CD8-positive, alpha-beta memory T cell (primary cell): ENCODE measurements around the gene ABHD14A. TPM values are rescaled to one million over a fixed set of nuclear protein-coding genes. Genes with fewer than 3 reads are reported as not detected.

Source experiments
- CTCF ChIA-PET: fragments of 350-600 bp; sonication (Branson Sonifier 250); formaldehyde crosslinking; loops from one replicate; lab custom pipeline; 2021; ENCODE audit warnings: antibody characterized with exemption; lab: Charles Lee
- POLR2A ChIA-PET: fragments of 350-600 bp; sonication (Branson Sonifier 250); formaldehyde crosslinking; loops from one replicate; lab custom pipeline; 2021; ENCODE audit warnings: antibody characterized with exemption; lab: Charles Lee
- DNase-seq, 5 donors: peaks; one replicate each; pipeline versions ENCODE4 v3.0.0 to v3.0.0-alpha.2; 2020 to 2022; ENCODE audit warnings: mixed read lengths in 1 of 5
- H3K27ac ChIP-seq: one replicate; pipeline ENCODE4 v1.7.0; 2013; ENCODE audit warnings: low read depth, mild to moderate bottlenecking, low read length, moderate library complexity
- H3K27me3 ChIP-seq: 2 replicates; pipeline ENCODE4 v1.7.0; 2013; ENCODE audit warnings: low read length, mild to moderate bottlenecking; ENCODE audit not compliant: insufficient read depth, poor library complexity, severe bottlenecking
- H3K36me3 ChIP-seq: 2 replicates; pipeline ENCODE4 v1.7.0; 2013; ENCODE audit warnings: mild to moderate bottlenecking, low read length, moderate library complexity; ENCODE audit not compliant: insufficient read depth
- H3K4me1 ChIP-seq: 2 replicates; pipeline ENCODE4 v1.7.0; 2013; ENCODE audit warnings: mild to moderate bottlenecking, low read length, moderate library complexity; ENCODE audit not compliant: insufficient read depth
- H3K4me3 ChIP-seq: 2 replicates; pipeline ENCODE4 v1.7.0; 2013; ENCODE audit warnings: mild to moderate bottlenecking, low read length
- H3K9me3 ChIP-seq: 2 replicates; pipeline ENCODE4 v1.7.0; 2013; ENCODE audit warnings: mild to moderate bottlenecking, low read length
- H3K27ac Mint-ChIP-seq, 8 donors: one replicate each; pipeline ENCODE4 v1.8.0; 2020 to 2021; ENCODE audit warnings: mixed read lengths in 8 of 8, mild to moderate bottlenecking in 6 of 8, inconsistent platforms in 3 of 8, moderate library complexity in 3 of 8
- H3K27me3 Mint-ChIP-seq, 2 donors: one replicate each; pipeline ENCODE4 v1.8.0; 2020 to 2021; ENCODE audit warnings: mixed read lengths in 2 of 2, mild to moderate bottlenecking in 1 of 2, moderate library complexity in 1 of 2
- H3K36me3 Mint-ChIP-seq, 3 donors: one replicate each; pipeline ENCODE4 v1.8.0; 2020 to 2021; ENCODE audit warnings: mixed read lengths in 3 of 3, inconsistent platforms in 1 of 3, mild to moderate bottlenecking in 1 of 3
- H3K4me1 Mint-ChIP-seq, 3 donors: one replicate each; pipeline ENCODE4 v1.8.0; 2020 to 2021; ENCODE audit warnings: mixed read lengths in 3 of 3, inconsistent platforms in 1 of 3, mild to moderate bottlenecking in 1 of 3
- H3K4me3 Mint-ChIP-seq, 7 donors: one replicate each; pipeline ENCODE4 v1.8.0; 2020 to 2021; ENCODE audit warnings: mixed read lengths in 7 of 7, mild to moderate bottlenecking in 6 of 7, moderate library complexity in 4 of 7, inconsistent platforms in 2 of 7
- H3K9me3 Mint-ChIP-seq, 5 donors: one replicate each; pipeline ENCODE4 v1.8.0; 2020 to 2022; ENCODE audit warnings: mixed read lengths in 5 of 5, mild to moderate bottlenecking in 3 of 5, moderate library complexity in 2 of 5, inconsistent platforms in 1 of 5
- polyA plus RNA-seq: library from polyadenylated mRNA; unstranded; fragments of 300-500 nt; fragmentation: Illumina TruSeq; gene quantifications from one replicate; pipeline ENCODE4 v1.2.3, GENCODE V29; 2021
- total RNA-seq, 2 experiments: library from RNA; stranded (reverse); gene quantifications; one replicate each; pipeline ENCODE4 v1.2.3, GENCODE V29; 2021

Gene ABHD14A
- total and polyA plus RNA-seq, 3 experiments from 2014 or later: 14.4 to 117 (median 16.0) TPM

- POLR2A ChIA-PET: no interaction called here
- H3K4me3 ChIP-seq: no peak overlapping the region
- peaks cover 23% of the 10 kb centered on the region for H3K36me3 ChIP-seq
These were observed 42.1 kb upstream of the ABHD14A start for GRCh38 chr3:51932471-51933370.

GRCh38 chr3:51933471-51934138, 41.3 kb upstream of the ABHD14A start:
- Mint-ChIP-seq H3K27me3 (peaks cover 0 to 1% of the 10 kb centered on the region in 2 donors), H3K27ac (peak overlapping the region in 1 of 8 donors; percentile 51), H3K4me1 (peaks cover 2 to 6% (median 6%) of the 10 kb centered on the region in 3 donors), H3K9me3 (no peaks in the 10 kb centered on the region), H3K36me3 (peaks cover 3 to 65% (median 5%) of the 10 kb centered on the region in 3 donors), H3K4me3 (no peak overlapping the region)
- H3K4me1 ChIP-seq: no peaks in the 10 kb centered on the region
- H3K27ac ChIP-seq: no peak overlapping the region
- no peak for DNase-seq
- no peaks in the 10 kb centered on the region for H3K27me3 ChIP-seq
- ChIA-PET POLR2A (no interaction called here), CTCF (interaction anchor here (1.2 kb wide), 1 partner anchor 8 kb away, joined by 7 read pairs; the partner anchor contains the start of gene RRP9)
- H3K36me3 ChIP-seq: peaks cover 32% of the 10 kb centered on the region
- no peak overlapping the region for H3K4me3 ChIP-seq
- H3K9me3 ChIP-seq: no peaks in the 10 kb centered on the region

More at GRCh38 chr3:51932471-51933370, 42.1 kb upstream of the ABHD14A start:
- H3K27me3 ChIP-seq: no peaks in the 10 kb centered on the region
- no peaks in the 10 kb centered on the region for H3K4me1 ChIP-seq
- H3K9me3 ChIP-seq: no peaks in the 10 kb centered on the region
- H3K36me3 Mint-ChIP-seq: peaks cover 3 to 57% (median 5%) of the 10 kb centered on the region in 3 donors
- H3K27ac Mint-ChIP-seq: no peak overlapping the region
- H3K4me3 Mint-ChIP-seq: no peak overlapping the region
- CTCF ChIA-PET: interaction anchor here (1.2 kb wide), 1 partner anchor 9 kb away, joined by 7 read pairs; the partner anchor contains the start of gene RRP9
- no peak for DNase-seq
- H3K4me1 Mint-ChIP-seq: no peaks in the 10 kb centered on the region
- peaks cover 0 to 1% of the 10 kb centered on the region in 2 donors for H3K27me3 Mint-ChIP-seq
- no peaks in the 10 kb centered on the region for H3K9me3 Mint-ChIP-seq
- H3K27ac ChIP-seq: no peak overlapping the region

DNA sequence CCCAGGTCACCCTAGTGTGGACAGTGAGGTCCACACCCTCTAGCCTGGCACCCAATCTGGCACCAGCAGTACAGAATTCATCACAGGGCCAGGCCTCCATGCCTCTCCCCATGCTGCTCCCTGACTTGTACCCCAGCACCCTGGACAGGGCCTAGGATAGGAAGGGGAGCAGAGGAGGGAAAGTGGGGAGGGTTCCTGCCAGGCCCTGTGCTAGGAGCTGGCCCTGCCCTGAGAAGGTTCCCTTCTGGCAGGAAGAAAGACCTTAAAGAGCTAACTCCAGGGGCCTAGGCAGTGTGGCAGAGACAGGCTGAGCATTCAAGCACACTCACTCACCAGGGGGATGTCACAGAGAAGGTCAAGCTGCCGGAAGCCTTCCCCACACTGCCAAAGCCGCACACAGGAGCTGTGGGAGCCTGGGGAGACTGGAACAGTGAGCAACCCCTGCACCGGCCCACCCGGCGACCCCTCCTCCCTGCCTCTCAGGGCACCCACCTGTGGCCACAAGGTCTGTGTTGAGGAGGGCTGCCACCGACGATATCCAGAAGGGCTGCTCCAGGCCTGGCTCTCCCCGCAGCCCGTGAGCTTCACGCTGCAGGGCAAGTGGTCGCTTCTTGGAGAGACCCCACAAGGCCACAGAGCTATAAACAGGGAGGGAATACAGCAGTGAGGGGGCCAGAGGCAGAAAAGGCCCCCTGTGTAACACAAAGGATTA, 40.6 kb upstream of the ABHD14A start:
- Mint-ChIP-seq H3K4me3 (no peak overlapping the region), H3K4me1 (peaks cover 5 to 10% (median 9%) of the 10 kb centered on the region in 3 donors), H3K36me3 (peaks cover 3 to 71% (median 5%) of the 10 kb centered on the region in 3 donors), H3K9me3 (no peaks in the 10 kb centered on the region), H3K27me3 (peaks cover 0 to 1% of the 10 kb centered on the region in 2 donors), H3K27ac (no peak overlapping the region)
- Histone ChIP-seq H3K4me1 (no peaks in the 10 kb centered on the region), H3K36me3 (peaks cover 32% of the 10 kb centered on the region), H3K4me3 (no peak overlapping the region), H3K27ac (no peak overlapping the region), H3K9me3 (no peaks in the 10 kb centered on the region), H3K27me3 (no peaks in the 10 kb centered on the region)
- ChIA-PET CTCF (interaction anchor here (0.7 kb wide), 1 partner anchor 8 kb away, joined by 3 read pairs; the partner anchor contains the start of gene PARP3), POLR2A (no interaction called here)
- DNase-seq: no peak

DNA sequence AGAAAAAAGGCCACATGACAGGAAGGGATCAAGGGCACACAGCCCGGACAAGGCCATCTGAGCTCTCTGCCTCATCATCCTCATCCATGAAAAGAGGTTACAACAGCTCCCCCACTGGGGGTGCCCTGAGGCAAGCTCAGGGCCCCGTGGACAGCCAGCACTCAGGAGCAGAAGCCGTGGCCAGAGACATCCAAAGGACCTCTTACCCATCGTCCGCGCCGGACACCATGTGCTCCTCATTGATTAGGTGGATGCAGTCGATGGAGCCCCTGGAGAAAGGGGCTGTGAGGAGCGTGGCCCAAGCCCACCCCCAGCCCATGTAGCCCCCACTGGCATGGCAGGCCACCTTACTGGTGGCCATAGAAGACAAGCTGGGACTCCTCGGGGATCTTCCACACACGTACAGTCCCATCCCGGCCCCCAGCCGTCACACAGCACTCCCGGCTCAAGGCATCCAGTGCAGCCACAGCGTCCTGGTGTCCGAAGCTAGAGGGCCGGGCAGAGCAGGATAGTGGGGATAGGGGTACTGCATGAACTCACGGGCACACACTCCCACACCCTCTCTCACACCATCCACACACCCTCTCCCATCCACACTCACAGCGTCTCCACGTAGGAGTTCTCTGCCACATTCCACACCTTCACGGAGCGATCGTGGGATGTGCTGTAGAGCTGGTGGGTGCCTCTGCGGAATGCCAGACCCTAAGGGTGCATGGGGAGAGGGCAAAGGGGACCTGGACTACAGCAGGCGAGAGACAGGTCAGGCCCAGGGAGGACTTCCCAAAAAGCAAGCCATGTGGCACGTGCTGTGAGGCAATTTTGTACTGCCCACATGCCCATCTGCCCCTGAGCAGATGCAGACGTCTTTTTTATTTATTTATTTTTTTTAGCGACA, 39.6 kb upstream of the ABHD14A start:
- peaks cover 7 to 18% (median 17%) of the 10 kb centered on the region in 3 donors for H3K4me1 Mint-ChIP-seq
- H3K4me3 Mint-ChIP-seq: no peak overlapping the region
- H3K4me3 ChIP-seq: no peak overlapping the region
- H3K9me3 Mint-ChIP-seq: no peaks in the 10 kb centered on the region
- no peaks in the 10 kb centered on the region for H3K27me3 ChIP-seq
- H3K27ac Mint-ChIP-seq: no peak overlapping the region
- peaks cover 3 to 72% (median 5%) of the 10 kb centered on the region in 3 donors for H3K36me3 Mint-ChIP-seq
- peaks cover 6% of the 10 kb centered on the region for H3K4me1 ChIP-seq
- no peaks in the 10 kb centered on the region for H3K27me3 Mint-ChIP-seq
- DNase-seq: no peak
- H3K9me3 ChIP-seq: no peaks in the 10 kb centered on the region
- ChIA-PET CTCF (interaction anchor here (0.7 kb wide), 1 partner anchor 7 kb away, joined by 3 read pairs; the partner anchor contains the start of gene PARP3), POLR2A (no interaction called here)
- H3K27ac ChIP-seq: no peak overlapping the region
- H3K36me3 ChIP-seq: peaks cover 32% of the 10 kb centered on the region

DNA sequence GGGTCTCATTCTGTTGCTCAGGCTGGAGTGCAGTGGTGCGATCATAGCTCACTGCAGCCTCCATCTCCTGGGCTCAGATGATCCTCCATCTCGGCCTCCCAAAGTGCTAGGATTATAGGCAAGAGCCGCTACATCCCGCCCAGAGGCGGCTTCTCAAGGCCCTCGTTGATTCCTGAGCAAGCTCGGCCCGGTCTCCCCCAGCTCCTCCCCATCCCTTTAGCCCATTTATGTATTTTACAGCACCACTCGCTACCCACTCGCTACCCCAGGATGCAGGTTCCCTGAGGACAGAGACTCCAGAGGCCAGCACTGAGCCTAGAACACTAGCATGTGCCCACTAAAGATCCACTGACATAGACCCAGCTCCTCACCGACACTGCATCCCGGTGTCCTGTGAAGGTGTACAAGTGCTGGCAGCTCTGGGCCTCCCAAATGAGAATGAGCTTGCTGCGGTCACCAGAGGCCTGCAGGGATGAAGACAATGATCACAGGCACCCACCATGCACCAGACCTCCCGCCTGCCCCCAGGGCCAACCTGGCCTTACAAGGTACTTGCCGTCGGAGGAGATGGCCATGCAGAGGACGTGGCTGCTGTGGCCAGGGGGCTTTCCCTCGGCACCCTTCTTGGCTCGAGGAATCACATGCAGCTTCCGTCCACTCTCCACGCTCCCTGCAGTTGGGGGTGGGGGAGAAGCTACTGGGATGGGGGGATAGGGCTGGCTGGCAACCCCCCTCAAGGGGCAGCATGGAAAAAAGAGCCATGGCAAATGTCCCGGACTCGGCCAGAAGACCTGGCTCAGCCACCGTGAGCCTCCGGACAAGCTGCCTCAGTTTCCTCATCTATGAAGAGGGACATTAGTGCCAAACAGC, 38.7 kb upstream of the ABHD14A start:
- DNase-seq: no peak
- no peaks in the 10 kb centered on the region for H3K27me3 ChIP-seq
- POLR2A ChIA-PET: no interaction called here
- H3K36me3 ChIP-seq: peaks cover 32% of the 10 kb centered on the region
- H3K4me3 Mint-ChIP-seq: no peak overlapping the region
- no peaks in the 10 kb centered on the region for H3K27me3 Mint-ChIP-seq
- H3K4me1 ChIP-seq: peaks cover 15% of the 10 kb centered on the region
- H3K27ac ChIP-seq: no peak overlapping the region
- H3K36me3 Mint-ChIP-seq: peaks cover 3 to 76% (median 5%) of the 10 kb centered on the region in 3 donors
- no peaks in the 10 kb centered on the region for H3K9me3 Mint-ChIP-seq
- peaks cover 16 to 26% (median 25%) of the 10 kb centered on the region in 3 donors for H3K4me1 Mint-ChIP-seq
- CTCF ChIA-PET: interaction anchor here (1.3 kb wide), 1 partner anchor 37 kb away, joined by 4 read pairs; the partner anchor contains the start of gene ABHD14B
- no peaks in the 10 kb centered on the region for H3K9me3 ChIP-seq
- no peak overlapping the region for H3K27ac Mint-ChIP-seq
- H3K4me3 ChIP-seq: no peak overlapping the region

DNA sequence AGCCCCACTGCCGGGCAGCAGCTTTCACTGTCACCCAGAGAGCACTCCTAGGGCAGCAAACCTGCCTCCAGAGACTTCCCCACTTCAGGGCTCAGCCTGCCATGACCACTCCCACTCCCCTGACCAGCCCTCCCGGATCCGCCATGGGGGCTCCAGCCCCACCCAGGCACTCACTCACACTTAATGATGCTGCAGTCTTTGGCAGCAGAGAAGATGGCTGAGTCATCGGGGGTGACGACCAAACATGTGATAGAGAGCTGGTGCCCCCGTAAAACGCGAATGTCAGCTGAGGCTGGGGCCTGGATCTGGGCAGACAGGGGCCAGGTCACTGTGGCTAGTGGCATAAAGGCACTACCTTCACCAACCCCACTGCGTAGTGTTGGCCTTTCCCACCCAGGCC, 37.9 kb upstream of the ABHD14A start:
- Histone ChIP-seq H3K36me3 (peaks cover 32% of the 10 kb centered on the region), H3K4me3 (no peak overlapping the region), H3K4me1 (peaks cover 18% of the 10 kb centered on the region), H3K9me3 (no peaks in the 10 kb centered on the region), H3K27ac (no peak overlapping the region), H3K27me3 (no peaks in the 10 kb centered on the region)
- peaks cover 3 to 75% (median 5%) of the 10 kb centered on the region in 3 donors for H3K36me3 Mint-ChIP-seq
- H3K27ac Mint-ChIP-seq: no peak overlapping the region
- ChIA-PET POLR2A (no interaction called here), CTCF (interaction anchor here (1.3 kb wide), 1 partner anchor 37 kb away, joined by 4 read pairs; the partner anchor contains the start of gene ABHD14B)
- no peak overlapping the region for H3K4me3 Mint-ChIP-seq
- no peaks in the 10 kb centered on the region for H3K9me3 Mint-ChIP-seq
- peaks cover 18 to 34% (median 28%) of the 10 kb centered on the region in 3 donors for H3K4me1 Mint-ChIP-seq
- DNase-seq: no peak
- no peaks in the 10 kb centered on the region for H3K27me3 Mint-ChIP-seq
